Right lobe of liver (tissue), 6 donors: ENCODE data around the gene TECPR2. TPM values are rescaled to one million over a fixed set of nuclear protein-coding genes. Genes with fewer than 3 reads are reported as not detected.
A peak's percentile ranks its signal among the peaks of the same experiment; 100 is the strongest.

Source experiments
- ATAC-seq, 4 donors: fragments of 200-7000 bp; cut with Tn5 transposase; one replicate each; pipeline ENCODE4 v1.9.1; 2020; ENCODE audit warnings: mild to moderate bottlenecking in 4 of 4, moderate library complexity in 4 of 4
- DNase-seq, 3 donors: peaks; one replicate each; pipeline ENCODE4 v3.0.0-alpha.2; 2020
- H3K27ac ChIP-seq, 3 donors: fragments of 200-600 bp; one replicate each; pipeline ENCODE4 v1.8.0; 2022
- H3K27me3 ChIP-seq, 2 donors: fragments of 200-600 bp; one replicate each; pipeline ENCODE4 v1.8.0; 2022
- H3K36me3 ChIP-seq, 4 donors: fragments of 200-600 bp; sonication (generic) in 1 of 4; one replicate each; pipeline versions ENCODE4 v1.5.1 to v1.8.0; 2017 to 2022; ENCODE audit warnings: control low read depth in 1 of 4
- H3K4me1 ChIP-seq, 4 donors: fragments of 200-600 bp; sonication (generic) in 1 of 4; one replicate each; pipeline versions ENCODE4 v1.5.1 to v1.8.0; 2017 to 2022; ENCODE audit warnings: control low read depth in 1 of 4
- H3K4me3 ChIP-seq, 3 donors: fragments of 200-600 bp; one replicate each; pipeline ENCODE4 v1.8.0; 2022
- H3K9me3 ChIP-seq, 4 donors: fragments of 200-600 bp; sonication (generic) in 1 of 4; one replicate each; pipeline versions ENCODE4 v1.5.1 to v1.8.0; 2017 to 2022; ENCODE audit warnings: control low read depth in 1 of 4
- POLR2A ChIP-seq: fragments of 450-650 bp; IDR thresholded peaks from one replicate; pipeline ENCODE4 v1.6.1; 2017; ENCODE audit warnings: antibody characterized with exemption, mild to moderate bottlenecking
- WGBS: methylation state at CpG from one replicate; pipeline ENCODE4 v1.1.6; 2018; ENCODE audit warnings: low coverage, low lambda C conversion rate; ENCODE audit not compliant: insufficient coverage; ENCODE audit errors: missing lambda C conversion rate; 5-methylcytosine and 5-hydroxymethylcytosine counted together
- intact Hi-C, 2 donors: fragments of 100-400 bp; cut with DNase I; formaldehyde crosslinking; loops; one replicate each; pipeline versions ENCODE4 v1.11.2 to v1.14.1; 2022
- total RNA-seq, 6 experiments: library from RNA; depleted of rRNA in 2 of 6; stranded (reverse); fragments of >200 nt in 2 of 6; fragmentation: NEBNext Ultra II Directional in 3 of 6; extraction: Animal tissue kit (Norgen Biotek cat#: 25700) in 3 of 6; gene quantifications; one replicate each; pipeline versions ENCODE4 v1.1.0 to v1.2.4, GENCODE V29; 2016 to 2023
- TF ChIP-seq, protein P1 (sequence below), 4 donors: fragments of 200-600 bp in 3 of 4; fragments of 450-650 bp in 1 of 4; IDR thresholded peaks; one replicate each; pipeline versions ENCODE4 v1.5.1 to v1.8.0; 2016 to 2022; ENCODE audit warnings: antibody characterized with exemption in 4 of 4, mild to moderate bottlenecking in 2 of 4
- donor health status: DM: no; HTN: yes; CAD: no.
- donor health status: DM: no; HTN: no; CAD: no.
- donor health status: DM: no; HTN: no; CAD: no.
- donor health status: DM: no; HTN: yes; CAD: no.
- donor health status: DM: no; HTN: yes; CAD: no.

TECPR2 gene
- total RNA-seq, 6 experiments from 2014 or later, result 5.5 to 10.5 (median 9.4) TPM

DNA sequence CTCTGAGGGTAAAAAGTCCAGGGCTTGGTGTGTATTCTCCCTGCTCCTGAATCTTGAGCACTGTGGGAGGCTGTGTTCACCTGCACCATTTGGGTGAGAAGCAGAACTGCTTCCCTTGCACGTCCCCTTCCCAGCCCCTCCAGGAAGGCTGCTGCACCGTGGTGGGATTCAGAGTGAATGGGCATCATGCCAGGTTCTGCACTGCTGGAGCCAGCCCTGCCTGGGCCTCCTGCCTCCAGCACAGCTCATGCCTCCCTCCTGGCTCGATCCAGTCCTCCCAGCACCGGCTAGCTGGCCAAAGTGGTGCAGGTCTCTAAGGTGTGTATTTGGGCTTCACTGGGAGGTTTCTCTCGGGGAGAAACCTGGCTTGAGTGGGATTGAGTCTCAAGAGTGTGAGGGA, 92.0 kb downstream of the TECPR2 start:
- Histone ChIP-seq H3K27ac (no peak overlapping the region), H3K9me3 (no peaks in the 10 kb centered on the region), H3K4me3 (no peak overlapping the region), H3K4me1 (no peaks in the 10 kb centered on the region), H3K36me3 (peaks cover 0 to 33% (median 7%) of the 10 kb centered on the region in 4 donors), H3K27me3 (no peaks in the 10 kb centered on the region)
- no peak for DNase-seq
- TF ChIP-seq, protein P1, sequence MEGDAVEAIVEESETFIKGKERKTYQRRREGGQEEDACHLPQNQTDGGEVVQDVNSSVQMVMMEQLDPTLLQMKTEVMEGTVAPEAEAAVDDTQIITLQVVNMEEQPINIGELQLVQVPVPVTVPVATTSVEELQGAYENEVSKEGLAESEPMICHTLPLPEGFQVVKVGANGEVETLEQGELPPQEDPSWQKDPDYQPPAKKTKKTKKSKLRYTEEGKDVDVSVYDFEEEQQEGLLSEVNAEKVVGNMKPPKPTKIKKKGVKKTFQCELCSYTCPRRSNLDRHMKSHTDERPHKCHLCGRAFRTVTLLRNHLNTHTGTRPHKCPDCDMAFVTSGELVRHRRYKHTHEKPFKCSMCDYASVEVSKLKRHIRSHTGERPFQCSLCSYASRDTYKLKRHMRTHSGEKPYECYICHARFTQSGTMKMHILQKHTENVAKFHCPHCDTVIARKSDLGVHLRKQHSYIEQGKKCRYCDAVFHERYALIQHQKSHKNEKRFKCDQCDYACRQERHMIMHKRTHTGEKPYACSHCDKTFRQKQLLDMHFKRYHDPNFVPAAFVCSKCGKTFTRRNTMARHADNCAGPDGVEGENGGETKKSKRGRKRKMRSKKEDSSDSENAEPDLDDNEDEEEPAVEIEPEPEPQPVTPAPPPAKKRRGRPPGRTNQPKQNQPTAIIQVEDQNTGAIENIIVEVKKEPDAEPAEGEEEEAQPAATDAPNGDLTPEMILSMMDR (IDR thresholded peaks at IDR 0.05), result no peak
- no peak for ATAC-seq
- intact Hi-C loops, result no loop called here
- no CpG with 5 or more reads among the region's 5 CpGs for WGBS

DNA sequence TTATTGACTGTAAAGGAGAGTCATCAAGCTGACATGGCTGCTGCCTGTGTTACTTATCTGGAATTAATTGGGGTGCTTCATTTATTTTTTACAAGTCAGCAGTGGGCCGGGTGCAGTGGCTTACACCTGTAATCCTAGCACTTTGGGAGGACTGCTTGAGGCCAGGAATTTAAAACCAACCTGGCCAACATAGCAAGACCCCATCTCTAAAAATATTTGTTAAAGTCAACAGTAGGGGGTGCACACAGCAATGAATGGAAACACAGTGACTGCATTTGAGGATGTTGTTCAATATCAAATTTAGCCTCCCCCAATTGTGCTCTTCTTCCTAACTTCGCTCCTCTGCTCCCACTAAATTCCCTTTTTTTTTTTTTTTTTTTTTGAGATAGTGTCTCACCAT, 94.8 kb downstream of the TECPR2 start:
- intact Hi-C loops, result no loop called here
- no peaks in the 10 kb centered on the region for H3K4me1 ChIP-seq
- no peaks in the 10 kb centered on the region for H3K27me3 ChIP-seq
- H3K27ac ChIP-seq, result no peak overlapping the region
- ATAC-seq (no peak), DNase-seq (no peak)
- 61% methylated on average over 2 of the region's 2 CpGs for WGBS
- H3K36me3 ChIP-seq, result peaks cover 0 to 10% (median 0%) of the 10 kb centered on the region in 4 donors
- no peak overlapping the region for H3K4me3 ChIP-seq
- H3K9me3 ChIP-seq, result no peaks in the 10 kb centered on the region
- TF ChIP-seq POLR2A, result no peak
- TF ChIP-seq, protein P1 (IDR thresholded peaks at IDR 0.05), result no peak

DNA sequence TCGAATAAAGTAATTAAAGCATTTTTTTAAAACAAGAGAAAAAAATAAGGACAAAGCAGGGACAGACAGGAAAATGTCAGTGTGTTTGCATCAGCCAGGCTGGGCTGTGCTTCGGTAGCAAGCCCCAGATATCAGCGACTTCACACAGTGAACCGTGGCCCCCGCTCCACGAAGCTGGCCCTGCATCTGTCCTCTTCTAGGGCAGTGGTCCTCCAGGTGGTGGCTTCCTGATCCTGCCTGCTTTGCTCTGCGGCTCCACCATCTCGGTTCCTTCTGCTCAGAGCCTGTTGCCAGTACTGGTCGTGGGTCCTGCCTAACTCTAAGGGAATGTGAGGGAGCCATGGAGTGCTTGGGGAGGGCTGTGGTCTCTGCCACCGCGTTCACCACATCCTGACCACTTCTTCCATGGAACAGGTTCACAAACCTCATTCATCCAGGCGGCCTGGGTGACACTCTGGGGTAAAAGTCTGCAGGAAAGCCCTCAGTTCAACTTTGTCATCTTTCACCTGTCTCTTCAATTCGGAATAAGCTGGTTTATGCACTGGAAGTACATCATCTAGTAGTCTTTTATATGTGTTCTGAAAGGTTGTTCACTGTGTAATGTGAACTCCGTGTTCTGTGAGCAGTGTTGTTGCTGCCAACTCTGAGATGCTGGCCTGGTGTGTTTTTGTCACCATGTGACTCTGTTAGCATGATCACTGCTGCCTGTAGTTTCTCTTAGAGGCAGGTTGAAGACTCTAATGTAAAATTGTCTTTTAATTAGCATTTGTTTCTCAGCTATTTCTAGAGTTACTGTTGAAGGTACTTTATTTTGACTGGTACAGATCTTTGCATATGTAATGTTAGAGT, 99.0 kb downstream of the TECPR2 start:
- Histone ChIP-seq H3K9me3 (no peaks in the 10 kb centered on the region), H3K27ac (no peak overlapping the region), H3K36me3 (peaks cover 0 to 12% (median 1%) of the 10 kb centered on the region in 4 donors), H3K27me3 (no peaks in the 10 kb centered on the region), H3K4me3 (no peak overlapping the region), H3K4me1 (no peaks in the 10 kb centered on the region)
- intact Hi-C loops, result no loop called here
- ATAC-seq (no peak), DNase-seq (peak in 1 of 3 donors; percentile 32)
- no peak for TF ChIP-seq POLR2A
- TF ChIP-seq, protein P1 (IDR thresholded peaks at IDR 0.05), result no peak
- 71% methylated on average over 14 of the region's 14 CpGs for WGBS

DNA sequence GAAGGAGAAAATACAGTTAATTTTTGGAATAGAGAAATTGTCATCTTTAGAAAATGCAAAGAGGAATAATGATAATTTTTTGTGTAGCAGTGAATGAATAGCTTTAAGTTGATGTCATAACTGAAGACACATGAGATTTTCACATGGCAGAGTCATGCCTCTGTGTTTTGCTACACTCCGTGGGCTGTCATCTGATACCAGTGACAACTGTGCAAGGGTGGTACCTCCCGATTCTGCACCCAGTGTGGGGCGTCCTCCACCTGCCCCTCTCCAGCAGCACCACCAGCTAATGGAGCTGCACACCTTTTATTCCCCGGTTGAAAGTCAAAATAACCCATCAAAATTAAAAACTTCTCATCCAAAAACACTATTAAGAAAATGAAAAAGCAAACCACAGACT, 99.7 kb downstream of the TECPR2 start:
- 78% methylated on average over 1 of the region's 4 CpGs for WGBS
- DNase-seq (peak in 1 of 3 donors; percentile 1), ATAC-seq (no peak)
- Histone ChIP-seq H3K36me3 (peaks cover 0 to 12% (median 1%) of the 10 kb centered on the region in 4 donors), H3K4me3 (no peak overlapping the region), H3K27ac (no peak overlapping the region), H3K4me1 (no peaks in the 10 kb centered on the region), H3K9me3 (no peaks in the 10 kb centered on the region), H3K27me3 (no peaks in the 10 kb centered on the region)
- intact Hi-C loops, result no loop called here
- TF ChIP-seq POLR2A, result no peak
- TF ChIP-seq, protein P1 (IDR thresholded peaks at IDR 0.05), result no peak
